CD4-positive, alpha-beta T cell treated with Interleukin-10 for 1 hour (primary cell): Measurements from ENCODE around the gene SLC8B1.

ENCODE experiments used
- DNase-seq: peaks from one replicate; pipeline ENCODE4 v3.0.0-alpha.2; 2020

Gene SLC8B1

GRCh38 chr12:113292091-113292490, 42.8 kb downstream of the SLC8B1 start:
- DNase-seq = no peak

- no peak for DNase-seq
Measured at GRCh38 chr12:113291586-113291985, 43.3 kb downstream of the SLC8B1 start.

- DNase-seq = no peak
Measured at GRCh38 chr12:113290506-113290905, 44.4 kb downstream of the SLC8B1 start.

- DNase-seq = no peak
Measured at GRCh38 chr12:113289361-113289760, 45.5 kb downstream of the SLC8B1 start.

DNA sequence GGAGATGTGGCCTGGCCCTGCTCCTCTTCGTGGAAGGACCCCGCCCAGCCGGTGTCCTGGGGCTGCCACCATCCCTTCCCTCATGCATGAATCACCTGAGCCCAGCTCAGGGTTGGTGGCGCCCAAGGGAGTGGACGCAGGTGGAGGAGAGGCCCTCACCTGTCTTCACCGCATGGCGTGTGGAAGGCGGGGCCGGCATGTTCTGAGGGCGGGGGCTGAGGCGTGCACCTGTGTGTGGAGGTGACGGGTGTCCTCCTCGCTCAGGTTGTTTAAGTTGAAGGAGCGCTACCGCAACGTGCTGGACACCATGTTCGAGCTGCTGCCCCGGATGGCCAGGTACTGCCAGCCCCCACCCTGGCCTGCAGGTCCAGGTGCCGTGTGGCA, 47.0 kb downstream of the SLC8B1 start:
- DNase-seq = no peak

DNA sequence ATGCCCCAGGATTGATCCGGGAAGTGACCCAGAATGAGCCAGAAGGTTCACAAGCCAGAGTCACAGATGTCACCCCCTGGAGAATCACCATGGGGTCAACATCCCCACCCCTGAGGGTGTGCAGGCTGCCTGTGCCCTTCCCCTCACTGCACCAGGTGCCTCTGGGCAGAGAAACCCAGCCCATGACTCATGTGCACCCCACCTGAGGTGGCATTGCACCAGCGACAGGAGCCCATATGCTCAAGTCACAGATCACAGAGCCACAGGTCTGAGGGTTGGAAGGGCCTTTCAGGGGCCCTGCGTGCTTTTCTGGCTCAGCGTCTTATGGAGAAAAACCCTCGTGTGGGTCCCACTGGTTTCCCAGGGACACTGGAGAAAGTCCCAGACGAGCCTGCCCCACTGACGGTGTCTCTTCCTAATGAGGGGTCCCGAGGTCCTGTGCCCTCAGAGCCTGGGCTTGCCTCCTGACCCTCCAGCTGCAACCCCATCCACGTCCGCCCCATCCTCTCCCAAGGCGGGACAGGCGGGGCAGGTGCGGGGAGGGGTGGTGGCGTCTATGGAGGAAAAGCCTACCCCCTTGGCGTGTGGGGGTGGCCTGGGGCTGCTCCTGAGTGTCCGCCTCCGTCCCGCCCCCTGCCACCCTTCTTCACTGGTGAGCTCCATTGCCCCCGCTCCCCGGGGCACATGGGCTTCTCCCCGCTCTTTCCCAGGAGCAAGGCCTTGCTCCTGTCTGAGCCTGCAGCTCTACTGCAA, 47.6 kb downstream of the SLC8B1 start:
- no peak for DNase-seq

DNA sequence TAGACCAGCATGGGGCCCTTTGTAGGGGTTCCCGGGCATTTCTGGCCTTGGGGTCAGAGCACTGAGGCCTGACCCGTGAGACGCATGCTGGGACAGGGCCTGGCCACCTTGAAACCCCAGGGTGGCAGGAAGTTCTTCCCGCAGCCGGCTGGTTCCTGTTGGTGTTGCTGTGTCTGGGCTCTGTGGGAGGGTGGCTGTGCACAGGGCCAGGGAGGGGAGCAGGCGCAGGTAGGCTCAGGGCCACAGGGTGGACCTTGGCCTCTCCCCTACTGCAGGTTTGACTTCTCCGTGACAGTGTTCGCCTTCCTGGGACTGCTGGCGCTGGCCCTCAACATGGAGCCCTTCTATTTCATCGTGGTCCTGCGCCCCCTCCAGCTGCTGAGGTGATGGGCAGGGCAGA, 48.2 kb downstream of the SLC8B1 start:
- DNase-seq = no peak

- DNase-seq = no peak
Measured at GRCh38 chr12:113285679-113286610, 49.0 kb downstream of the SLC8B1 start.

DNA sequence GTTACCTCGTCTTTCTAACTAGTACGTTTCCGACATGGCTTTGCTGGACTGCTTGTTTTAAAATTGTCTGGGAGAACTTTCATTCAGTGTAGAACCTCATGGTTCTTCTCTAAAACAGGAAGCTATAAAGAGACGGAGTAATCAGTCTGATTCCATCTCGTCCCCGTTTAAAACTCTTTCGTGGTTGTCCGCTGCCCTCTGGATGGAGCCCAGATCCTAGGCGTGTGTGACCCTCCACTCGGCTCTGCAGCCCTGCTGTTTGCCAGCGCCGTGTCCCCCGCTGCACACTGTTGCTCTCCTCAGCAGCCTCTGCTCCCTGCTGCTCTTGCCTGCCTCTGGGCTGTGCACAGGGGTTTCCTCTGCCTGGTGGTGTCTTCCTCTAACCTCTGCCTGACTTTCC, 50.2 kb downstream of the SLC8B1 start:
- DNase-seq = no peak

DNA sequence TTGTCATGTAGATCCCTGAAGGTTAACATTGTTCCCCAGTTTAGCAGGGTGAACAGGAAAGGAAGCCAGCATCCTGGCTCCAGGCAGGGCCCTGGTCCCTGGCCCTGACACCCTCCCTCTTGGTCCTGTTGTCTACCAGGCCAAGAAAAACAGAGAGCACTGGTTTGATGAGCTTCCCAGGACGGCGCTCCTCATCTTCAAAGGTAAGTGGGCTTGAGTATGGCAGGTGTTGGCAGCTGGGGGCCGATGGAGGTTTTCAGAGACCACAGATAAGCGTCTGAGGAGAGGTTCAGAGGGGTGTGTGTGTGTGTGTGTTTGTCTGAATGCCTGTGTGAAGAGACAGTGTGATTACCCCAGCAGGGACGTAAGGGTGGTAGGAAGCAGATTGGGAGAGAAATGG, 56.3 kb downstream of the SLC8B1 start:
- DNase-seq = no peak

DNA sequence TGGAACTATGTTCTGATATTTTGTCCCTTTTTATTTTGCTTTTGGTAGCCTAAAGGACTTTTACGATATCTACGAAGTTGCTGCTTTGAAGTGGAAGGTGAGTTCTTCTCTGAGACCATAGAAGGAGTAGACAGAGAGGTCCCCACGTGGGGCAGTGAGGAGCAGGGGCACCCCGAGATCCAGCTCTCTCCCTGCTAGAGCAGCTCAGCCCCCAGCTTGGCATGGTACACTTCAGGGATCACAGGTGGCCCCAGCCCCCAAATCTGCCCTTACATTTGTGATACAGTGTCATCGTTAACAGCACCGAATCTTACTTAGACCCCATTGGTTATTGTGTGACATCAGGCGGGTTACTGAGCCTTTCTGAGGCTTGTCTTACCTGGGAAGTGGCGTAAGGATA, 56.8 kb downstream of the SLC8B1 start:
- DNase-seq = no peak

GRCh38 chr12:113277511-113277910, 57.4 kb downstream of the SLC8B1 start:
- DNase-seq = no peak

DNA sequence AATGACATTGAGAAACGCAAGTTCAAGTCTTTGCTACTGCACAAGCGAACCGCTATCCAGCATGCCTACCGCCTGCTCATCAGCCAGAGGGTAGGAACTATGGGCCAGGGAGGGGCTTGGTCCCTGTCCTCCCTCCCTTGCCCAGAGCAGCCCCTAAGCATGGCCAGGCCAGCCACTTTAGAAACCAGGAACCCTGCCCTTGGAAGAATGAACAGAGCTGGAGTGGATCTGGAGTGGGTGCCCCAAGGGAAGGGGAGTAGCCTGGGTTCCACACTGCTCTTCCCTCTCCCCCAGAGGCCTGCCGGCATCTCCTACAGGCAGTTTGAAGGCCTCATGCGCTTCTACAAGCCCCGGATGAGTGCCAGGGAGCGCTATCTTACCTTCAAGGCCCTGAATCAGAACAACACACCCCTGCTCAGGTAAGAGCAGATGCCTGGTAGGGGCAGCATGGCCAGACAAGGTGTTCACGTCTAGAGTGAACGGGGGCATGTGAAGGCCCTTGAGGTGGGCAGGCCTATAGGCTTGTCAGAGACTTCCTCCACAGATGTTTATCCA, 57.9 kb downstream of the SLC8B1 start:
- no peak for DNase-seq

- no peak for DNase-seq
Measured at GRCh38 chr12:113276306-113276705, 58.6 kb downstream of the SLC8B1 start.

GRCh38 chr12:113274848-113275247, 60.1 kb downstream of the SLC8B1 start:
- no peak for DNase-seq

DNA sequence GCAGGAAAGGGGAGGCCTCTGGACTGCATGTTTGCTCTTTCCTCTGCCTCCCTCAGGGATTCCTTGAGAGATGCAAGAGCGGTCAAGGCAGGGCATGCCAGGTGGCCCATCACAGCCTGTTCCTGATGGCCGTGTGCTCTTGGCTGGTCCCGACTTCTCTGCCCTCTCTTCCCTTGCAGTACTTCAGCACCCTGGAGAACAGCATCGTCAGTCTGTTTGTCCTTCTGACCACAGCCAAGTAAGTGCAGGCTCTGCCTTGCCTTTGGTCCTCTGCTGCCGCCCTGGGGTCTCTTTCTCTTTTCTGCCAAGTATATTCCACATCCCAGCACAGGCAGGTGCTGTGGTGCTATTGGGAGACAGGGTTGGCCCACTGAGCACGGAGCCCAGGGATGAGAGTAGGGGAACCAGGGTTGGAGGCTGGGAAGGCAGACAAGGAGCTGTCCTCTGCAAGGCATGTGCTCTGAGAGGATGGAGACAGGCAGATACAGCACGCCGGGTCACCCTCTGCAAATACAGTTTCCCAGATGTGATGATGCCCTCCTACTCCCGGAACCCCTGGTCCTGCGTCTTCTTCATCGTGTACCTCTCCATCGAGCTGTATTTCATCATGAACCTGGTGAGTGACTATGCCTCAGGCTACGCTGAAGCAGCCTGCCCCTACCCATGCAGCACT, 61.7 kb downstream of the SLC8B1 start:
- DNase-seq = no peak

GRCh38 chr12:113271853-113272561, 62.9 kb downstream of the SLC8B1 start:
- DNase-seq = no peak

DNA sequence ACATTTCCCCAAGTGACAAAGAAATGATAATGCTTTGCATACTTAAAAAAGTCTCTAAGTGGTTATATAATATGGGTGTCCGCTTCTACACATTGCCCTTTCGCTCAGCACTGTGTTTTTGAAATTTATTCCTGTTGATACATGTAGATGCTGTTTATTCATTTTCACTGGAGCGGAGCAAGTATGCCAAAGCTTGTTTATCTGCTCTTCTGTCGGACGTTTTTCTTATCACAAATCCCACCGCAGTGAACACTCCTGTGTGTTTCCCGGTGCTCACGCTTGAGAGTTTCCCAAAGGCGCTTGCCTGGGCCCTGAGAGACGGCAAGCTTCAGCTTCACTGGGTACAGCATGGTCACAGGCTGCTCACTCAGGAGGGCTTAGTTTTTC, 63.5 kb downstream of the SLC8B1 start:
- DNase-seq = no peak

DNA sequence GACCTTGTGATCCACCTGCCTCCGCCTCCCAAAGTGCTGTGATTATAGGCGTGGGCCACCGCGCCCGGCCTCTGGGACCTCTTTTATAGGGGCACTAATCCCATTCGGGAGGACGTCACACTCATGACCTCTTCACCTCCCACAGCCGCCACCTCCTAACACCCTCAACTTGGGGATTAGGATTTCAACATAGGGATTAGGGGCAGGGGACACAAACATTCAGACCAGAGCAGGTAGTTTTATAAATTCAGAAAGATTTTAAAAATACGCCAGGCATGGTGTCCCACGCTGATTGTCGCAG, 64.2 kb downstream of the SLC8B1 start:
- no peak for DNase-seq

DNA sequence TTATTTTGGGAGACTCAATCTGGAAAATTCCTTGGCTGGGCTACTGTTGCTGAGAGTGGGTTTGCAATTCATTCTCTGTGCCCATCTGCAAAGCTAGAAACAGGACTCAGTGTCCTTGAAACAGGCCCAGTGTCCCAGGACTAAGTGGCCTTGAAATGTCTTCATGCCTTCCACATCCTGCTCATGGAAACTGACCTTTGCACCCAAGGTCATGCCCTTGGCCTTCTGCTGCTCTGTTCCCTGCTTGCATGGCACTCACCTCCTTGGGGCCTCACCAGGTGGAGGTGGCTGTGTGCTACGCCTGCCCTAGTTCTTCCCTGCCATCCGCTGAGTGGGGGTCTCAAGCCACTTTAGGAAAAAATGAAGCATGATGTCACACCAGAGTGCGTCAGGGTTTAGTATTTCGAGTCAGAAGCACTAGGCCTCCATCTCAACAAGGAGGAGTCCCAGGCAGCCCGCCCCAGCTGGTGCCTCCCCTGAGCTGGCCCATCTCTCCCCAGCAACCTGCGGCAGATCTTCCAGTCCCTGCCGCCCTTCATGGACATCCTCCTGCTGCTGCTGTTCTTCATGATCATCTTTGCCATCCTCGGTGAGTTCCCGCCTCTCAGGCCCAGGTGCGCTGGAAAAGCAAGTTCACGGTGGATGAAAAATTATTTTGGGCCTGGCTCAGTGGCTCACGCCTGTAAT, 65.5 kb downstream of the SLC8B1 start:
- no peak for DNase-seq

DNA sequence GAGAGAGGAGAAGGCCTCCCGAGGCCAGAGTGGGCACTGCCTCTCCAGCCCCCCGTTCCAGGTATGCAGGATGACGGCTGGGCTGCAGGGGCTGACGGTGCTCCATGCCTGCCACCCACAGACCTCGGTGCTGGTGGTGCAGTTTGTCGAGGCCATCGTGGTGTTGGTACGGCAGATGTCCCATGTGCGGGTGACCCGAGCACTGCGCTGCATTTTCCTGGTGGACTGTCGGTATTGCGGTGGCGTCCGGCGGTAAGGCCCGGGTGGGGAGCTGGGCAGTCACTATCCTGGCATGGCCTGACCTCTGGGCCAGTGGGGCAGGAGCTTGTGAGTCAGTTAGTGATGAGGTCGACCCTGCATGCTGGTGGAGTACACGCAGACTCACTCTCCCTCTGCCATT, 66.3 kb downstream of the SLC8B1 start:
- no peak for DNase-seq

DNA sequence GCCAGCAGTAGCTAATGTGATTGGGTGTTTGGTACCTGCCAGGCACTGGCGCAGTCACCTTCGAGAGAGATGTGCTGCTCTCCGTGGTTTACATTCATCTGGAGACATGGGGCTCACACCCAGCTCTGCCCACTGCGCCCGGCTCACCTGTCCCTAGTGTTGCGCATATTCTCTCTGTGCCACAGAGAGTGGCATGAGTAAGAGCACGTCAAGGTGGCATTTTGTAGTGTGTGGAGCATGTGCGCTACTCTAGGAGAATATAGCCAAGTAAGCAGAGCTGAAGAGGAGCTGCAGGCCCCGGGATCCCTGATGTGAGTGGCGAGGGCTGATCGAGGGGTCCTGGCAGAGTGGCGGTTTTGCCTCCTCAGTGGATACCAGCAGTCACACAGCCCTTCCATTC, 66.8 kb downstream of the SLC8B1 start:
- no peak for DNase-seq
